CD1c-positive myeloid dendritic cell (primary cell): ENCODE data around the gene AGBL4.
A peak's percentile ranks its signal among the peaks of the same experiment; 100 is the strongest.

Source experiments
- DNase-seq: peaks from one replicate; pipeline ENCODE4 v3.0.0-alpha.2; 2016; ENCODE audit errors: extremely low spot score

Gene AGBL4

DNA sequence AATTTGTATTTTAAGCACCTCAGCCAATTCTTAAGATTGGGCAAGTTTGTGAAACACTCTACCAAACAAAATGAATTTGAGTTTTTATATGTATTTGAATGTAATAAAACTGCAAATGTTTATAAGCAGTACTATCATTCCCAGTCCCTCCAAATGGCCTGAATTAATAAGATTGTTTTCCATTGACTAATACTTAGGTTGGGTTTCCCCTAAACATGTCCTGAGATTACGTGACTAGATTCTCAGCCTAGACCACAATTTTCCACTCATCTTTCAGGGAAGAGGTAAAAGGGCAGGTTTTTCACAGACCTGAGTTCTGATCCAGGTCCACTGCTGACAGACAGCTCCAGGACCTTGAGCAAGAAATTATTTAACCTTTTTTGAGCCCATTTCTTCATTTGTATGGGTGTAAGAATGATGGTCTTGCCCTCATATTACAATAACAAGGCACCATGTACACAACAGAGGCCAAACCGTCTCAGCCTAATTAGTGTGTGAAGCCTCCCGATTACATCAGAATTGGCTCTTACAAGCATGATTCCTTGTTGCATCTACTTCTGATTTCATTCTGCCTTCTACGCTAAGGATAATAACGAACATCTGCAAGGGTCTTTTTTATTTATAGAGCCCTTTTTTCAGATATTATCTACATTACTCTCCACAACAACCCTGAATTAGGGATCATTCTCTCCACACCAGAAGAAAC is 1298.3 kb downstream of the AGBL4 start:
- no peak for DNase-seq

DNA sequence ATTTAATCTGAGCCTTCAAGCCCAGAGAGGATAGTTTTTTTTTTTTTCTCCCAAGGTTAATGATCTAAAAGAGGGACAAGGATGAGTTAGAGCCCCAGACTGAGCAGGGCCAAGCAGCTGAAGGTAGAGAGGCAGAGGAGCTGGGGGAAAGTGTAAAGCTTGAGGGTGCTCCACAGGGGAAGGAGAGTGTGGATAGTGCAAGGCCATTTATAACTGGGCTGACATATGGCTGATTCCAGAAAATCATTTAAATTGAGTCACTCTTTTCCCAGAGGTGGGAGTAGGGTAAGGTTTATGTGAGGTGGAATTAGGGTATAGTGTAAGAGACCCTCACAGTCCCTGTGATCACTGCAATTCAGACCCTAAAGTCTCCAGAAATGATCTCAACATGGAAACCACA is 1302.8 kb downstream of the AGBL4 start:
- DNase-seq: no peak

DNA sequence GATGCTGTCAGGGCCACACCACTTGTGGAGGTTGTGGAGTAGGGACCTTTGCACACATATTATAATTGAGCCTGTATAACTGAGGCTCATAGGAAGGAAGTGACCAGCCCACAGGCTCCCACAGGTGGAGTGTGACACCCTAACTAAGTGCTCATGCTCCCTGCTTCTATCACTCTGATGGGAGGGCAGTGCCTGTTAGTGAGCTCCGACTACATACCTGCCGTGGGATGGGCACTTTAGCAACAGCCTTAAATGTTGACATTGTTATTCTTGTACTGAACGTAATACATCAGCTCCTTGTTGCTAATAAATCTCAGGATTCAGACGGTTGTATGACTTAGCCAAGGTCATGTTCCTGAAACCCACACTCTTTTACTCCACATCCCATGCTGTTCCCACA is 1305.0 kb downstream of the AGBL4 start:
- DNase-seq: no peak

DNA sequence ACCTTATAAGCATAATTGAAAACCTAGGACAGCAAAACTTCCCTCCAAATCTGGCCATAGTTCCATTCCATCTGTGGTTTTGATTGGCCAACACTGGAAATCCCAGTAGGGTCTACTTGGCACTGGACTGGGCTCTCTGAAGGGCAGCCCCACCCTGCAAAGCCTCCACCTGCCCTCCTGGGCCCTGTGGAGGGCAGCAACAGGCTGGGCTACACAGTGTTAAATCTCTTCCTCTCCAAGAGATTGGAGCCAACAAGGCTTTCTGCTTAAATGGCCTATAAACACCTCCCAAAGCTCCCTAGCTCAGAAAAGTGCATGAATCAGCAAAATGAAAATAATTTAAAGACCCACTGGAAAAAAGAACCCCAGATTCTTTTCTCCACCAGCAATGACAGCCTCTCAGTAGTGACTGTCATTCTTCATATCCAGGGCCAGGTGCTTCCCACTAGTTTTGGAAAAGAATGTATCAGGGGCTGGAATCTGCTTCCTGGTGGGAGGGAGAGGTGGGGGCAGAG is 1305.6 kb downstream of the AGBL4 start:
- DNase-seq: no peak

DNA sequence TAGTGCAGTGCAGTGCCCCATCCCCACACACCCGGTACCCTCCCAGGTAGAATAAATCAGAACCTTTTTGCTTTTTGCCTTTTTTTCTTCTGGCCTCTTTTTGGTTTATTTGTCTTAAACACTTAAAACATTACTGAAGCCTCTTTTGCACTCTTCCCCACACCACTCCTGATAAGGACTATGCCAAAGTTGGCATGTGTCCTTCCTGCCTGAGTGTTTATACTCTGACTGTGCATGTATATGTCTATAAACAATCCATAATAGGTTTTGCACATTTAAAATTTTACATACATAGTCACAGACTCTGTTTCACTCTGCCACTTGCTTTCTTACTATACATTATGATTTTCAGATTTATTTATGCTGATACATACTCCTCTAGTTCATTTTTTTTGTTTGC is 1306.7 kb downstream of the AGBL4 start:
- DNase-seq: no peak

DNA sequence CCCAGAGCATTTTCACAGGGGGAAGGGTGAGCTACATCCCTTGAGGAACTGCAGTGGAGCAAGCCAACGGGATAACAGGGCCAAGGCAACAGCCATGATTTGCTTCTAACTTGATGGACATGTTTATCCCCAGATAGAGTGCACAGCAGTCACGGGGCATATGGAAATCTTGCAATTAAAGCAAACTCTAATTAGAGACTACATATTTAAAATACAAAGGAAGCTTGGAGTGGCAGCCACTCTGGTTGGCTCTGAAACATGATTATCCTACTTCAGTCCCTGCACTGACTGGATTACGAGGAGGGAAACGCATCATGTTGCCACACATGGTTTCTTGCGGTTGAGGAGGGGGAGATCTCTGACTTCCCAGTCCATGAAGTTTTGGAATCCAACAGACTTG is 1307.8 kb downstream of the AGBL4 start:
- DNase-seq: no peak

DNA sequence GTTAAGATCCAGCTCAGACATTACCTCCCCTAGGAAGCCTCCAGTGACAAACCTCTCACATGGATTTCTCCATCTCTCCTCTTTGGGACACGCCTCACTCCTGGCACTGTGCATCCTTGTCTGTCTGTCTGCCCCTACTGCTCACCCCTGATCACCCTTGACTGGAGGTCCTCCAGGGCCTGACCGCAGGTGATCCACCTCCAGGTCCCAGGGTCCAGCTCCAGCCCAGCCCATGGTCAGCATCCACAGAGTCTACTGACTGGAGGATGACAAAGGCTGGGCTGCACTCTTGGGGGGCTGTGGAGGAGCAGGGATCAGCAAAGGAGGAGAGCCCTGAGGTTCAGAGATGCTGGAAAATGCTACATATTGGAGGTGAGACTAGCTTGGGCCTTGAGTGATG is 1312.8 kb downstream of the AGBL4 start:
- no peak for DNase-seq

DNA sequence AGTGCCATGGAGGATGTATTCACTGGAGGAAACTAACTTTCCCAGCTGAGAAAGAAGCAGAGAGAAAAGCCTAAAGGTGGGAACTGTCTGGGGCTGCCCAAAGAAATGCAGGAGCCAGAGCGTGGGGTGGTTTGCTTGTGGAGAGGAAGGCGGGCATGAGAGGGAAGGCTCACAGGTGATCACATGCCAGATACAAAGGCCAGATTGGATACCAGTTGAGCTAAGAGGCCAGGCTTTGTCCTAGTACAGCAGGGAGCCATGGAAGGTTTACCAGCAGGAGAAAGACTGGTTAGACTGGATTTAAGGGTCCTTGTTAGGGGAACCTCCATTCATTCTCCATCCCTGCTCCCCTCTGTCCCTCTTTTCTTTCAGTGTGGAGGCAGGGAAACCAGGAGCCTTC is 1313.4 kb downstream of the AGBL4 start:
- DNase-seq: no peak

DNA sequence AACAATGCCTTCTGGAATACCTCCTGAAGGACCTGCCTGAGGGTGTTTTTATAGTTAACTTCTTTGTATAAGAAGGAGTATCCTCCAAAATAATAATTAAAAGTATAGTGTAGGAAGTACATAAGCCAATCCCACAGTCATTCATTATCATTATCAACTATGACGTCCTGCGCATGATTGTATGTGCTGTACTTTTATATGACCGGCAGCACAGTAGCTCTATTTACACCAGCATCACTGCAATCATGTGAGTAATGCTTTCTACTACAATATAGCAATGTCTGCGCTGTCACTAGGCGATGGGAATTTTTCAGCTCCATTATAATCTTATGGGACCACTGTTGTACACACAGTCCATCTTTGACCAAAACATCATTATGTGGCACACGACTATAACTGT is 1319.0 kb downstream of the AGBL4 start:
- no peak for DNase-seq

DNA sequence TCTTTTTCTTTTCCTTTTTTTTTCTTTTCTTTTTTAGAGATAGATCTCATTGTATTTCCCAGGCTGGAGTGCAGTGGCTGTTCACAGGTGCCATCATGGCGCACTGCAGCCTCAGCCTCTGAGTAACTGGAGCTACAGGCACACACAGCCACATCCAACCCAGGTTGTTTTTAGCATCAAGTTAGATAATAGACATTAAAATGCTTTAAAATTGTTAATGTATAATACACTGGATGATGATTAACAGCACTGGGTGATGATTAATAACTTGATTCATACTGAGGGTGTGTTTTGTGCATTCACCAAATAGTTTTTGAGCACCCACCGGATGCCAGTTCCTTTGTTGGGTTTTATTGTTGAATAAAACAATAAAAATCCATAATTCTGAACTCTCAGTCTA is 1322.3 kb downstream of the AGBL4 start:
- DNase-seq: no peak

DNA sequence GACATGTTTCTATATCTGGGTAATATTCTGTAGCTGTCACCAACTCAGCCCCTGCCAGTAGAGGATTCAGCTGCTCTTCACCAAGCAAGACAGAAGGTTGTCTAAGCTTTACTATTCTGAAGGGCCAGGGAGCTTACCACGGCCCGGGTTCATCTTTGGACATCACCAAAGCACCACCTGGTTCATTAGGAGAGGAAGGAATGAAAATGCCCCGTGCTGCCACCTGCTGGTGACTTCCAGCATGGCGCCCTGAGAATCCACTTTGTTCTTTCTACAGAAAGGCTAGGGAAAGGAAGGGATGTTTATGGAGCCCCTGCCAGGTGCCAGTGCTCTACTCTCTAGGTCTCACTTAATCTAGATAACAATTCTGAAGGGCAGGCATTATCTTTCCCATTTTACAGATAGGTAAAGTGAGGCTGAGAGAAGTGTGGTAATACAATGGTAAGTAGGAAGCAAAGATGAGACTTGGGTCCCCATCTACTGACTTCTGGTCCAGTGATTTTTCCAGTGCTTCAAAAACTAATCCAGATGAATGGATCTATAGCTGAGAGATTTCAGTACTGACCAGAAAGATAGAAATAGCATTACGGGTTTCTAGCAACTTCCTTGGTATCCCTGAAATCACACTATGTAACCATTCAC is 1326.6 kb downstream of the AGBL4 start:
- peak; percentile 62 for DNase-seq

DNA sequence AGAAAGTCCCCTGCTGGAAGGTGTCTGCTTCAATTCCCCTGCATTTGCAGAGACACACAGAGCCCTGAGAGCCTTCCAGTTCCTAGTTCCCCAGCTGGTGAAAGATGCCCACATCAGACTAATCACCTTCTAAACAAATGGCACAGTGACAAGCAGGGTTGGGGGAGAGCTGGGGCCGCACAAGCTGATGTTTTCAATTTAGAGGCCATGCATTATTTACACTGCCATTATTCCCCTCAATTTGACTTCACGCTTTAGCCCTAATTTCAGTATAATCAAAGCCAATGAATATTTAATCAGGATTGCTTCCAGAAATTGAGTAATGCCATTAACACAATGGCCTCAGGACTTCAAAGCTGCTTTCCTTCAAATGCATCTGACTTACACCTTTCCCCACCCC is 1328.6 kb downstream of the AGBL4 start:
- DNase-seq: no peak

DNA sequence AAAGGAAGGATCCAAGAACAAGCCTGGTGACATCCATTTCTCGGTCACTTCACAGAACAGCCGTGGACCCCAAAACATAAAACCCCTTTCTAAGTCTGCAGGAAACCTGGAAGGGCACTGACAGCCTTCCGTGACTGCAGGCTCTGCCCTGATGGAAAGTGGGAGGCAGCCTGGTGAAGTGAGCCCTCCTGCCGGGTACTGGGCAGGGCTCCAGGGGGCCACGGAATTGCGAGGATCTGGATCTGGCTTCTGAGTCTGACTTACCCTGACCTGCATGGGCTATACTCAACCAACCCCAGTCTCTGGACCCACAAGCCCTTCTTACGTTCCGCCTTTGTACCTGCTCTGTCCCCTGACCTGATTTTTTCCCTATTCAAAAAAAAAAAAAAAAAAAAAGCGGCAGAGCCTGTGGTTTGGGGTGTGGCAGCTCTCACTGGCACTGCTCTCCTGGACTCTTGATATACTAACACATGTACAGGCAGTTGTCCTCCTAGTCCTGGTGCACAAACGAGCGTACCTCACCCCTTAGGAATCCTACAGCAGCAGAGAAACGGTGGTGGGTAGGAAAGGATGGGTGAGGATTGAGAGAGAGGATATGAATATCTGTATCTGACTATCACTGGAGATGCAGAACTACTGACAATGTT is 1330.0 kb downstream of the AGBL4 start:
- DNase-seq: no peak

DNA sequence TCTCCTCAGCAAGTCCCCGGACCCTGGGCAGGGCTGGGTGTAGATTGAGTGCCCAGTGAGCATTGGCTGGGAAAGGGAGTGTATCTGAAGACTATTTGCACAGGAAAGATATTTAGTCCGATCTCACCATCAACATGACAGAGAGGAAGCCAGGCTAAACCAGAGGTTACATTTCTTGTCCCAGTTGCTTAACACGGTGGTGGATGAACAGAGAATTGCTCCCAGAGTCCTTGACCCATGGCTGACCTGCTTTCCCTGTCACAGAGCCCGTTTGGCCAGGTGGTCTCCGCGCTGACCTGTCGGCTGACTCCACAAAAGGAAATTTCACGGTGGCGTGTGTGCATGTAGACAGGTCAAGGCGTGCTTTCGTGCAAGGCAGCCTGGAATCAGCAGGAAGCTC is 1330.6 kb downstream of the AGBL4 start:
- no peak for DNase-seq

DNA sequence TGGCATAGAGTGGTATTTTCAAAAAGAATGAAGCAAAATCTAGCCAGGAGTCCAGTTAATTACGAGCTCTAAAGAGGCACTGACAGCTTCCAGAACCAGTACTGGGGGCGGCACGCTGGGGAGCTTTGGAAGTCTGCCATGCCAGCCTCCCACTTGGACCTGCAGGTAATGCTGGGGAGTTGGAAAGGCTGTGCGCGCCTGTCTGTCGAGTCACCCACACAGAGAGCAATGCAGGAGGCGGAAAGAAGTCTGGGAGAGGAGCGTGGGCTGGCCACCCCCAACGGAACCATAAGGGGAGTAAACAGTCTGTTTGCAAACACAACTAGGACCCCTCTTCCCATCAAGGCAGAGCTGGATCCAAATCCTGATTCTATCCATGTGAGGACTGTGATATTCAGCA is 1331.5 kb downstream of the AGBL4 start:
- no peak for DNase-seq

DNA sequence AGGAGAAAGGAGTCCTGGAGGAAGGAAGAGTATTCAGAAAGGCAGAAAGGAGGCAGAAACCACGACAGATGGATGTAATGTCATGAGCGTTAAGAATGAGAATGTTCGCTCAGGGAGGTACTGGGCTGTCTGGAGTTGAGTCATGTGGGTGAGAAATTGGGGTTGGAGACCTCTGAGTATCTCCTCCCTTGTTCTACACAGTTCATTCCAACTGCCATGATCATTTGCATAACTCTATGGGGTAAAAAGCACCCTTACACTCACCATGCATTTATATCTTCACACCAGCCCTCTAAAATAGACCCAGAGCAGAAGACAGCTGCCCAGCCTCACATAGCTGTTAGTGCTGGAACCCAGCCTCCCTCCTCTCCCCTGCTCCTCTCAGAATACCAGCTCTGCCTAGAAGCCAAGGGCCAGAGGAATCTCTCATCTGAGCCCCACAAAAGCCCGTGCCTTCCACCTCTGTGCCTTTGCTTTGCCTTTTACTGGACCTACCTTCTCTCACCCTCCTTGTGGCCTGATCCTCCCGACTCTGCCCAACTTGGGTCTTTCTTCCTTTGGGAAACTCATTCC is 1332.2 kb downstream of the AGBL4 start:
- DNase-seq: no peak

DNA sequence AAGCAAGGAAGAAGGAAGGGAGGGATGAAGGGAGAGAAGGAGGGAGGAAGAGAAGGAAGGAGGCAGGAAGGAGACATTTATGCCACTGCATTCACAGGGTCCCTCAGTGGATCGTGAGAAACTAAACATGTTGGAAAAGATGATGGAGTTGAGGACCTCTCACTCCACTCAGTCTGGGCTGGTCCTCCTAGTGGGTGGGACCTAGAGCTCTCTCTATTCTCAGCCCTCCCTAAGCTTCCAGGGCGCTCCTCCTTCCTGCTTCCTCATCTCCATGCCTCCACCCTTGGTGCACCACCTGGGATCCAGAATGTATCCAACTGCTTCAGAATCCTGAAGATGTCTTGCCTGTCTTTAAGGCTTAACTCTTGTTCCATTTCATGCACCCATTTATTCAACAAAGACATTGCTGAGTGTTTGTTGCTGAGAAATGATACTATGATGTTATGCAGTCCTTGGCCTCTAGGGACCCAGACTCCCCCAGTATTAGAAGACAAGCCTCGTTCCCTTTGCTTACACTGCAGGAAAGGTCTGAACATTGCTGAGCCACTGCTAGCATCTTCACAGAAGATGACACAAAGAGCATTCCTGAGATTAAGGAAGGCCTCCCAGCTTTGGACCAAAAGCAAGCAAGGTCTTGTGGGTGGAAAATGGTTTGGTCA is 1335.5 kb downstream of the AGBL4 start:
- DNase-seq: no peak

DNA sequence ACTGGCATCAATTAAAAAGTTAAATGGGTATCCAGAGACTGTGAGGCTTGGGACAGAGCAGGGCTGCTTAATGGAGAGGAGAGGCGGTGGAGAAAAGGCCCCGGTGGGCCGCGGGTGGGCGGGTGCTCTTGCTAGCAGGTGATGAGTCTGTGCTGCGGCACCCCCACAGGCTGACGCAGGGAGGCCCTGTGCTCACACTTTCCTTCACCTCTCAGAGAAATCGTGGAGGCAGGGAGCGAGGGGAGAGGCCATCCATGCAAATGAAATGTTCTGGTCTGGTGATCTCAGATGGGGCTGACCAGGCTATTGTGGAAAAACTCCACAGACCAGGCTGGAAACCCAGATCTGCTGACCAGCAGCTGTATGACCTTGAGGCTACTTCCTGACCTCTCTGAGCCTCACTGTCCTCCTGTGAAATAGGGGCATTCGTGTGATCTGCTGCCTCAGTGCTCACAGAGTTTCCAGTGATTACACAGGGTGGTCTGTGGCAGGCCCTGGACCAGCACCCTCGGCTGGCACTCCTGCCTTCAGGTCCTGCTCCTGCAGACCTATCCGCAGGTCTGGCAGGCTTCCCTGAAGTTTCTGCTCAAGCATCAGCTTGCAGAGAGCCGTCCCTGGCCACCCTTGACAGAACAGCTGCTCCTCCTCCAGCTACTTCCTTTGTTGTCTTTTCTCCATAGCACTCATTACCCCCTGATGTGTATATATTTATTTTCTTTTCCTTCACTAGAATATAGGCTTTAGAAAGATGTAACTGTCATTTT is 1336.3 kb downstream of the AGBL4 start:
- no peak for DNase-seq

DNA sequence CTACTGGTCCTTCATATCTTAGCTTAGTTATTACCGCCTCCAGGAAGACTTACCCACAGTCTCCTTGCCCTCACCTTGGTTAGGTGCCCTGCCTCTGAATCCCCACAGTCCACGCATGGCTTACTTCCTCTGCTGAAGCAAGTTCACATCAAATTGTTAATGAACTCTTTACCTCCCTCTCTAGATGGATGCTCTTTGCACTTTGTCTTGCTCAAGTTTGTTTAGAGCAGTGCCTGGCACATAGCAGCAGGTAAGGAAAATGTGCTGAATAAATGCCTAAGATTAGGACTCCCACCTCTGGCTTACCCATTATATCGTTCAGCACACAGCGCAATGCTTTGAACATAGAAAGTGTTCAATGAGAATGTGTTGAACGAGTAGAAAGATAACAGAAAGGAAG is 1337.6 kb downstream of the AGBL4 start:
- DNase-seq: no peak

DNA sequence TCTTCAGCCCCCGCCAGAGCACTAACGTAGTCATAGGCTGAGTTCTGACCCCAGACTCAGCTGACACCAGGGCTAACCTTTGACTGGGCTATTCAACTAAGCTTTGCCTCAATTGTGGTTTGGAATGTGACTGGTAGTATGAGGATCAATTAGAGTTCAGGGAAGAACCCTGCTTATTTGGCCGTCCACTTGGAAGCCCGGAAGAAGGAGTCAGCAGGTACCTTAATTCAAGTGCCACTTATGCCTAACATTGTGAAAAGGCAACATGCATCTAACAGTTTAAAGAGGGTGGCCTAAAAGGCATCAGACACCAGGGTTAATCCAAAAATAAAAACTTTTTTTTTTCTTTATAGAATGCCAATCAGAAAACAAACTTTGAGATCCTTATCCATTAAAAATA is 1339.4 kb downstream of the AGBL4 start:
- no peak for DNase-seq

DNA sequence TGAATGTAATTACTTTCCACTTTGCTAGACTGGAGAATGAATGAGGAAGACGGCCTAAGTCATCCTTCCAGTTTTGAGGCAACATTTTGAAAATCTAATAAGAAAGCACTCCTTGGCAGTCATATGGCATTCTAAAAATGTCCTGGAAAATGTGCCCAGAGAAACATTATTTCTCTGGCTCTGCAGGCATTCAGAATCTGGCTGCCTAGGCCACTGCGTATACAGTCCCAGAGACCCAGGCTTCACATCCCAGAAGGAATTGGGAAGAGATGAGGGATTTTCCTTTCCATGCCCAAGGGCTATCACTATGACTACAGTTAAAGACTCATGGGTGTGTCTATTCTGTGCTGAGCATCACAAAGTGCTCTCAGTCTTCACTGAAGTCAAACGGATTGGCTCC is 1339.9 kb downstream of the AGBL4 start:
- no peak for DNase-seq
